Measurements from ENCODE around the gene BEGAIN.

Gene BEGAIN

GRCh38 chr14:100575266-100575995 lies 11.8 kb downstream of the BEGAIN start:
- Histone ChIP-seq H3K4me1 (ENCODE audit: control insufficient read depth, low read depth, low read length) (peaks cover 7% of the 10 kb centered on the region), H3K27ac (ENCODE audit: low read length) (no peak overlapping the region), H3K36me3 (ENCODE audit: control insufficient read depth, low read depth, low read length) (no peaks in the 10 kb centered on the region), H3K9ac (ENCODE audit: low read length) (no peak overlapping the region), H3K9me3 (ENCODE audit: control insufficient read depth, low read depth, low read length) (no peaks in the 10 kb centered on the region), H3K4me3 (ENCODE audit: low read length) (no peak overlapping the region), H3K27me3 (ENCODE audit: control insufficient read depth, insufficient read depth, low read length) (peaks cover 11% of the 10 kb centered on the region)

- no peaks in the 10 kb centered on the region for H3K9me3 ChIP-seq (ENCODE audit: control insufficient read depth, low read depth, low read length)
- no peak overlapping the region for H3K4me3 ChIP-seq (ENCODE audit: low read length)
- peaks cover 19% of the 10 kb centered on the region for H3K27me3 ChIP-seq (ENCODE audit: control insufficient read depth, insufficient read depth, low read length)
- H3K27ac ChIP-seq (ENCODE audit: low read length): no peak overlapping the region
- no peaks in the 10 kb centered on the region for H3K36me3 ChIP-seq (ENCODE audit: control insufficient read depth, low read depth, low read length)
- no peak overlapping the region for H3K9ac ChIP-seq (ENCODE audit: low read length)
- peaks cover 9% of the 10 kb centered on the region for H3K4me1 ChIP-seq (ENCODE audit: control insufficient read depth, low read depth, low read length)
These were observed 12.6 kb downstream of the BEGAIN start for GRCh38 chr14:100574642-100575031.

- Histone ChIP-seq H3K27me3 (ENCODE audit: control insufficient read depth, insufficient read depth, low read length) (peaks cover 25% of the 10 kb centered on the region), H3K36me3 (ENCODE audit: control insufficient read depth, low read depth, low read length) (no peaks in the 10 kb centered on the region), H3K4me1 (ENCODE audit: control insufficient read depth, low read depth, low read length) (peaks cover 13% of the 10 kb centered on the region), H3K9me3 (ENCODE audit: control insufficient read depth, low read depth, low read length) (no peaks in the 10 kb centered on the region), H3K4me3 (ENCODE audit: low read length) (no peak overlapping the region), H3K9ac (ENCODE audit: low read length) (no peak overlapping the region), H3K27ac (ENCODE audit: low read length) (no peak overlapping the region)
These were observed 13.2 kb downstream of the BEGAIN start for GRCh38 chr14:100573757-100574641.

DNA sequence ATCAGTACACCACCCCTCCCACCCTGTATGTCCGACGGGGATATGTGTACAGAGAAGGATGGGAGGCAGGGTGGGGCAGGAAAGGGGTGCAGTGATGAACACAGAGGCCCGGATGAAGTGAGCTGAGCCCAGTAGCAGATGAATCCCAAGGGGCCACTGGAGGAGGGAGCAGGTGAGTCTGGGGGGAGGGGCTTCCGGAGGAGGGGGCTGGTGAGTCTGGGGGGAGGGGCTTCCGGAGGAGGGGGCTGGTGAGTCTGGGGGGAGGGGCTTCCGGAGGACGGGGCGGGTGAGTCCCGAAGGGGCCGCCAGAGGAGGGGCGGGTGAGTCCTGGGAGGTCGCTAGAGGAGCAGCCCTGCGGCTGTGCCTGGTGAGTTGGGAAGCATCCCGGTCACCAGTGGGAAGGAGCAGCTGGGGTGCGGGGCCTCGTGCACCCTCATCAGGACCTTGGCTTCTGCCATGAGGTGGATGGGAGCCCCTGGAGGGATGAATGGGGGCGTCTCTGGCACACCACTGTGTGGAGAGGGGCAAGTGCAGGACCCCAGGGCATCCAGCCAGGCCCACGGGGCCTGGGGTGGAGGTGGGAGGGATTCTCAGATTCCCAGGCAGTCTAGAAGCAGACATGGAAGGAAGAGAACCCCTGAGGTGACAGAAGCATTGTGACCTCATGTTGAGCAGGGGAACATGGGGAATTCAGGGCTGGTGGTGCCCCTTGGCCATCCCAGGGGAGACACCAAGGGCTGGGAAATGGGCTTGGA lies 14.0 kb downstream of the BEGAIN start:
- H3K27me3 ChIP-seq (ENCODE audit: control insufficient read depth, insufficient read depth, low read length): peaks cover 33% of the 10 kb centered on the region
- no peak overlapping the region for H3K9ac ChIP-seq (ENCODE audit: low read length)
- H3K27ac ChIP-seq (ENCODE audit: low read length): no peak overlapping the region
- H3K4me1 ChIP-seq (ENCODE audit: control insufficient read depth, low read depth, low read length): peaks cover 13% of the 10 kb centered on the region
- H3K4me3 ChIP-seq (ENCODE audit: low read length): peak overlapping the region; percentile 41
- no peaks in the 10 kb centered on the region for H3K36me3 ChIP-seq (ENCODE audit: control insufficient read depth, low read depth, low read length)
- no peaks in the 10 kb centered on the region for H3K9me3 ChIP-seq (ENCODE audit: control insufficient read depth, low read depth, low read length)

GRCh38 chr14:100572543-100572942 lies 14.7 kb downstream of the BEGAIN start:
- H3K9ac ChIP-seq (ENCODE audit: low read length): no peak overlapping the region

DNA sequence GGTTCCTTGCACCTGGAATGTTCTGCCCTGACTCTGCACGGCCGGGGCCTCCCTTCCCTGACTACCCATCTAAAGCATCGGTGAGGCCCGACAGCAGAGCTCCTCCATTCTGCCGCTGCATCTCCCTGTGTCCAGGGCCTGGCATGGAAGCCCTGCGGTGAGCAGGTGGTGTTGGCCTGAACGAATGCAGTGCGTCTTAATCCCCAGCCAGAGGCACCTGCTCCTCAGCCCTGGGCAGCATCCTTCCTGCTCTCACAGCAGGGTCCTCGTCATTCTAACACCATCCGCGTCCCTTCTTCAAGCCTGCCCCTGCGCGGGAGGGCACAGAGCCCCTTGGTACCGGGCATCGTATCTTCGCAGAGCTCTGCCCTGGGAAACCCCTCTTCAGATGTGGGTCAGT lies 15.4 kb downstream of the BEGAIN start:
- H3K4me1 ChIP-seq (ENCODE audit: control insufficient read depth, low read depth, low read length): peaks cover 13% of the 10 kb centered on the region
- H3K4me3 ChIP-seq (ENCODE audit: low read length): no peak overlapping the region
- peaks cover 46% of the 10 kb centered on the region for H3K27me3 ChIP-seq (ENCODE audit: control insufficient read depth, insufficient read depth, low read length)
- H3K9me3 ChIP-seq (ENCODE audit: control insufficient read depth, low read depth, low read length): no peaks in the 10 kb centered on the region
- H3K9ac ChIP-seq (ENCODE audit: low read length): no peak overlapping the region
- H3K36me3 ChIP-seq (ENCODE audit: control insufficient read depth, low read depth, low read length): no peaks in the 10 kb centered on the region
- no peak overlapping the region for H3K27ac ChIP-seq (ENCODE audit: low read length)

More at GRCh38 chr14:100572543-100572942, 14.7 kb downstream of the BEGAIN start:
- Histone ChIP-seq H3K4me3 (ENCODE audit: low read length) (no peak overlapping the region), H3K9me3 (ENCODE audit: control insufficient read depth, low read depth, low read length) (no peaks in the 10 kb centered on the region), H3K36me3 (ENCODE audit: control insufficient read depth, low read depth, low read length) (no peaks in the 10 kb centered on the region), H3K27me3 (ENCODE audit: control insufficient read depth, insufficient read depth, low read length) (peaks cover 40% of the 10 kb centered on the region), H3K27ac (ENCODE audit: low read length) (no peak overlapping the region), H3K4me1 (ENCODE audit: control insufficient read depth, low read depth, low read length) (peaks cover 13% of the 10 kb centered on the region)

- Histone ChIP-seq H3K36me3 (ENCODE audit: control insufficient read depth, low read depth, low read length) (no peaks in the 10 kb centered on the region), H3K4me1 (ENCODE audit: control insufficient read depth, low read depth, low read length) (peaks cover 13% of the 10 kb centered on the region), H3K27ac (ENCODE audit: low read length) (no peak overlapping the region), H3K27me3 (ENCODE audit: control insufficient read depth, insufficient read depth, low read length) (peaks cover 55% of the 10 kb centered on the region), H3K9me3 (ENCODE audit: control insufficient read depth, low read depth, low read length) (no peaks in the 10 kb centered on the region), H3K9ac (ENCODE audit: low read length) (no peak overlapping the region), H3K4me3 (ENCODE audit: low read length) (no peak overlapping the region)
These were observed 16.3 kb downstream of the BEGAIN start for GRCh38 chr14:100570726-100571454.

DNA sequence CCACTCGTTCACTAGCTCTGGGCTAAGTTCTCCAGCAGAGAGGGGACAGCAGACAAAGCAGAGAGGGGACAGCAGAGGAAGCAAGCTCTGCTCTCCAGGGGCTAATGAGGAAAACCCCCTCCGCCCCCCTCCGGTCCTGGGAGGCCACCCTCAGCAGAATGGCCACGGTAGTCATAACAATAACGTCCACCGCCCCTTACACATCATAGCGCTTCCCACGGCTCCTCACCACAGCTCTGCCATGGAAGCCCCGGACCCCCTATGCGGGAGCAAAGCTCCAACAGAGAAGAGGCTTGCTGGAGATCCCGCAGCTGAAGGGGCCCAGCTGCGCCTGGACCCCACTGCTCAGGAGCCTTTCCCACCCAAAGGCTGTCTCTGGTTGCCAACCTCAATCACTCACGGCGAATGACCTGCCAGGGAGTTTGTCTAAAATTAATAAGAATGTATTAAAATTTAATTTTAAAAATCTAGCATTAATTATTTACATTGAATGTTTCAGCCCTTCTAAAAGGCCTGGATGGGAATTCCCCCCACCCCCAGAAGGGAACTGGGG lies 17.4 kb downstream of the BEGAIN start:
- H3K9me3 ChIP-seq (ENCODE audit: control insufficient read depth, low read depth, low read length): no peaks in the 10 kb centered on the region

DNA sequence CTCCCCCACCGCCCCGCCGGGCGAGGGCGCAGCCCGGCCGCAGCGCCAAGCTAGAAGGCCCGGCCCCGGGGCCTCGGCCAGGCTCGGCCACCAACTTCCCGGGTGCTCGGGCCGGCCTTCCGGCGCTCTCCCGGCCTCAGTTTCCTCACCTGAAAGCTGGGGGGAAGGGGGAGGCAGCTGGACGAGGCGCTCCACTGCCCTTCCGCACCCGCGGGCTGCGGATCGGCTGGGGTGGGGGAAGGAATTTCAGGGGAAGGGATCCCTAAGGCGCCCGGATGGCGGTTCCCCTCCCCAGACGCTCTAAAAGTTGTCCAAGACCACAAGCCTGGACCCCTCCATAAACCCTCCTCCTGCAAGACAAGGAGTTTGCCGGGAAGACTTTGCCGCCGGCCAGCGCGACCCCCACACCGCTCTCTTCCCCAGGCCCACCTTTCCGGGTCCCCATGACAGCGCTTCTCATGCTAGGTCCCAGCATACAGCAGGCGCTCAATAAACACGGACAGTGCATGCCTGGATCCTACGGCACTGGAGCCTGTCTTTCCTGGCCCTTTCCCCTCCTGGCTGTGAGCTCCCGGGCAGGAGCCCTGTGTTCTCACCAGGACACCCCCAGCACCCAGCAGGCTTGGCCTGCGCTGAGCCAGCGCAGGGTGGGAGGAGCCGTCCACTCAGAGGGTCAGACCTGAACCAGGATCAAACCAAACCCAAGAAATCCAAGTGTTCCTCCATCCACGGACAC lies 18.1 kb downstream of the BEGAIN start:
- Histone ChIP-seq H3K27ac (ENCODE audit: low read length) (no peak overlapping the region), H3K36me3 (ENCODE audit: control insufficient read depth, low read depth, low read length) (no peaks in the 10 kb centered on the region), H3K4me1 (ENCODE audit: control insufficient read depth, low read depth, low read length) (peaks cover 13% of the 10 kb centered on the region), H3K4me3 (ENCODE audit: low read length) (peak overlapping the region; percentile 55), H3K9ac (ENCODE audit: low read length) (no peak overlapping the region), H3K9me3 (ENCODE audit: control insufficient read depth, low read depth, low read length) (no peaks in the 10 kb centered on the region), H3K27me3 (ENCODE audit: control insufficient read depth, insufficient read depth, low read length) (peaks cover 73% of the 10 kb centered on the region)

More for the DNA sequence above, 17.4 kb downstream of the BEGAIN start:
- Histone ChIP-seq H3K9ac (ENCODE audit: low read length) (no peak overlapping the region), H3K4me1 (ENCODE audit: control insufficient read depth, low read depth, low read length) (peaks cover 13% of the 10 kb centered on the region), H3K27me3 (ENCODE audit: control insufficient read depth, insufficient read depth, low read length) (peaks cover 66% of the 10 kb centered on the region), H3K4me3 (ENCODE audit: low read length) (peak overlapping the region; percentile 55), H3K36me3 (ENCODE audit: control insufficient read depth, low read depth, low read length) (no peaks in the 10 kb centered on the region), H3K27ac (ENCODE audit: low read length) (no peak overlapping the region)

GRCh38 chr14:100568164-100568997 lies 18.8 kb downstream of the BEGAIN start:
- peaks cover 78% of the 10 kb centered on the region for H3K27me3 ChIP-seq (ENCODE audit: control insufficient read depth, insufficient read depth, low read length)
- no peak overlapping the region for H3K9ac ChIP-seq (ENCODE audit: low read length)
- H3K36me3 ChIP-seq (ENCODE audit: control insufficient read depth, low read depth, low read length): no peaks in the 10 kb centered on the region
- H3K4me1 ChIP-seq (ENCODE audit: control insufficient read depth, low read depth, low read length): peaks cover 11% of the 10 kb centered on the region
- peak overlapping the region; percentile 56 for H3K4me3 ChIP-seq (ENCODE audit: low read length)
- no peaks in the 10 kb centered on the region for H3K9me3 ChIP-seq (ENCODE audit: control insufficient read depth, low read depth, low read length)
- H3K27ac ChIP-seq (ENCODE audit: low read length): no peak overlapping the region
